ENCODE measurements around the gene GATAD2B.
"Not testable (repeated sequence)": the region's sequence is repeated elsewhere in the genome, so short reads cannot be mapped to it uniquely, and the experiment has no call there.

- not testable (repeated sequence) for TF ChIP-seq POLR2A (IDR thresholded peaks at IDR 0.05; ENCODE audit: low read depth, low read length); TAF1 (IDR thresholded peaks at IDR 0.05; ENCODE audit: borderline replicate concordance, low read depth, low read length); POLR2AphosphoS5 (IDR thresholded peaks at IDR 0.05; ENCODE audit: low read depth, low read length)
These were observed 26.9 kb downstream of the GATAD2B start for GRCh38 chr1:153895866-153896265.
